ENCODE measurements around the gene S100PBP.

GRCh38 chr1:32890516-32891240 lies 73.2 kb downstream of the S100PBP start:
- no peak for TF ChIP-seq RFXANK (CRISPR knock-in tag; IDR thresholded peaks at IDR 0.05)
- no peak for TF ChIP-seq RNF2 (conservative IDR thresholded peaks at IDR 0.05; ENCODE audit: low read depth)
- TF ChIP-seq DBP (CRISPR knock-in tag; IDR thresholded peaks at IDR 0.05; ENCODE audit: not compliant biosample characterization), result no peak
- no peak for TF ChIP-seq EZH2 (conservative IDR thresholded peaks at IDR 0.05; ENCODE audit: low read depth, low read length)
- no peak for TF ChIP-seq ZNF530 (CRISPR knock-in tag; IDR thresholded peaks at IDR 0.05; ENCODE audit: low read depth)
- TF ChIP-seq RFX5 (IDR thresholded peaks at IDR 0.05; ENCODE audit: low read depth, low read length), result no peak
